GM19193 (cell line): ENCODE results near the gene CDK17.

Experiments used
- POLR2A ChIP-seq: IDR thresholded peaks from 4 replicates; pipeline ENCODE4 v1.6.1; 2011; ENCODE audit not compliant: insufficient read depth, insufficient read length; ENCODE audit errors: extremely low read depth

Gene CDK17

GRCh38 chr12:96371138-96371789, 29.0 kb downstream of the CDK17 start:
- no peak for TF ChIP-seq POLR2A

DNA sequence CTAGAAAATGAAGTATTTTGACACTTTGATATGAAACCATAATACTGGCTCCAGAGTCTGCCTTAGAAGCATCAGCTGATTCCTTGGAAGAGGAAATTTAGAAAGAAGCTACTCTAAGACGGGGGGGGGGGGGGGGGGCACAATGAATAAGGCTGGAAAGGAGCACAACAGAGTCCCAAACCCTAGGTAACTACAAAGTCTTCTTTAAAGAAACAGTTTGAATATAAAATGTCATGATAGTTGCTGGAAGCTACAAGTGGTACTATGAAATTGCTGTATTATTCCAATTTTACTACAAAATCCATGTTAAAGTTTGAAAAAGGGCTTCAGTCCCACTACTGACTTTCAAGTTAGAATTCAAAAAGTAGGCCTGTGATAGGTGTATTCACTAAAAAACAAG, 31.6 kb downstream of the CDK17 start:
- no peak for TF ChIP-seq POLR2A

DNA sequence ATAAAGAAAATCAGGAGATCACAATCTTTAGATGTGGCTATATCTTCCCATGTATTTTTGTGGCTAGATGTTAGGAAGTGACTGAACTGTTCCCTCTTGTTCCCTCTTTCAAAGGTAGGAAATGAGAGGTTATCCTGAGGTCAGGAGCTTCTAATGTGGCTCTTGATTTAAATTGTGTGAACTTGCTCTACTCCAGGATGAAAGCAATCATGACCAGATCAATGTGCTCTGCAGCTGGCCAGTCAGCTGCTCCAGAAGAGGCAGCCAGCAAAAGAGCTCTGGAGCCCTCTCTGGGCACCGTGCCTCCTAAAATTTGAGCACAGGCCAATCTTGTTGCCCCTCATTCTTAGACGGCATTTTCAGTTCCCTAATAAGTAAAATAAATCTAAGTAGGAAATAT, 32.0 kb downstream of the CDK17 start:
- TF ChIP-seq POLR2A: no peak

GRCh38 chr12:96366381-96366654, 33.9 kb downstream of the CDK17 start:
- TF ChIP-seq POLR2A: no peak

DNA sequence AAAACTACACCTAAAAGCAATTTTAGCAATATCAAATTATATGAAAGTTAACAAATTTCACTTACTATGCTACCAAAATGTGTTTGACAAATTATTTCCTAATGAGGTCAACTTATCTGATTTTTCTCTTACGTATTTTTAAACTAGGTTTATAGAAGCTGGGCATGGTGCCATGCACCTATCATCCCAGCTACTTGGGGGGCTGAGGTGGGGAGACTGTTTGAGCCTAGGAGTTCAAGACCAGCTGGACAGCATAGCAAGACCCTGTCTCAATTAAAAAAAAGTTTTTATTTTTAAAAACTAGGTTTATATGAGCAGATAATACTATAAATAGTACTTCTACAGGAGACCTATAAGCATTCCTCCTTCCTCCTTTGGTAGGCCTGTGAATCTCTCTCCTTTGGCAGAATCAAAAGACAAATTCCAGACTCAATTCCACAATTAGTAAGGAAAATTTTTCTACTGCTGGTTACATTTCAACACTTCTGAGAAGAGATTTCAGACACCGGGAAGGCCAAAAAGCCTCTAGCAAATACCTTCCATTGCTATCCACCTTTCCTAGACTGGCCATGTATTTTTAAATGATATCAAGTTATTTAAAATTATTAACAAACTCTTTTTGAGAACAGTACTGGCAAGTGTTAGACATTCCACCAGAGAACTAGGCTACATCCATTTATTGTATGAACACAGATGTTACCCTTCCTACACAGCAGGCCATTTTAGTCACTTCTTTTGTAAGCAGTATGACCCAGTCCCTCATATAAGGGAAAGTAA, 34.4 kb downstream of the CDK17 start:
- TF ChIP-seq POLR2A: no peak

- no peak for TF ChIP-seq POLR2A
Observed at GRCh38 chr12:96364092-96364700, 36.0 kb downstream of the CDK17 start.

- TF ChIP-seq POLR2A: no peak
Observed at GRCh38 chr12:96361074-96361473, 39.2 kb downstream of the CDK17 start.

GRCh38 chr12:96360550-96360949, 39.7 kb downstream of the CDK17 start:
- no peak for TF ChIP-seq POLR2A

- no peak for TF ChIP-seq POLR2A
Observed at GRCh38 chr12:96359328-96359727, 40.9 kb downstream of the CDK17 start.

GRCh38 chr12:96356831-96357230, 43.4 kb downstream of the CDK17 start:
- TF ChIP-seq POLR2A: no peak

GRCh38 chr12:96354844-96355534, 45.2 kb downstream of the CDK17 start:
- TF ChIP-seq POLR2A: no peak

DNA sequence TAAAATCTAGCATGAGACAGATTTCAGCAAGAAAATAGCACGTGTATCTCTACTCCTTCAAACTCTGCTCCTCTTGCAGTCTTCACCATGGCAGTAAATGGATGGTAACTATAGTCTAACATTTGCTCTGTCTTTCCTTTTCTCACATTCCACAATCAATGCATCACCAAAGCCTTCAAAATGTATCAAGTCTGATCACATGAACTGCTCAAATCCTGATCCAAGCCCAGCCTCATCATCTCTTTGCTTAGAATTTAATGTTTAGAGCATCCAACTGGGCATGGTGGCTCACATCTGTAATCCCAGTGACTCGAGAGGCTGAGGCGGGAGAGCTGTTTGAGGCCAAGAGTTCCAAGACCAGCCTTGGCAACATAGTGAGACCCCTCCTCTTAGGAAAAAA, 45.9 kb downstream of the CDK17 start:
- TF ChIP-seq POLR2A: no peak

GRCh38 chr12:96352161-96352835, 47.9 kb downstream of the CDK17 start:
- TF ChIP-seq POLR2A: no peak

DNA sequence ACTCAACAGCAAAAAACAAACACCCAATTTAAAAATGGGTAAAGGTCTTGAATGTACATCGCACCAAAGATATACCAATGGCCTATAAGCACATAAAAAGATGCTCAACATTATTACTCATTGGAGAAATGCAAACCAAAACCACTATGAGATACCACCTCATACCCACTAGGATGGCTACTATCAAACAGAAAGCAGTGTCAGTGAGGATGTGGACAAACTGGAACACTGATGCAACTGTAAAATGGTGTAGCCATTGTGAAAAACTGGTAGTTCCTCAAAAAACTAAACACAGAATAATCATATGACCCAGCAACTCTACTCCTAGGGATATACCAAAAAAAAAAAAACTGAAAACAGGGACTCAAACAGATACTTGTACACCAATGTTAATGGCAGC, 49.3 kb downstream of the CDK17 start:
- no peak for TF ChIP-seq POLR2A

DNA sequence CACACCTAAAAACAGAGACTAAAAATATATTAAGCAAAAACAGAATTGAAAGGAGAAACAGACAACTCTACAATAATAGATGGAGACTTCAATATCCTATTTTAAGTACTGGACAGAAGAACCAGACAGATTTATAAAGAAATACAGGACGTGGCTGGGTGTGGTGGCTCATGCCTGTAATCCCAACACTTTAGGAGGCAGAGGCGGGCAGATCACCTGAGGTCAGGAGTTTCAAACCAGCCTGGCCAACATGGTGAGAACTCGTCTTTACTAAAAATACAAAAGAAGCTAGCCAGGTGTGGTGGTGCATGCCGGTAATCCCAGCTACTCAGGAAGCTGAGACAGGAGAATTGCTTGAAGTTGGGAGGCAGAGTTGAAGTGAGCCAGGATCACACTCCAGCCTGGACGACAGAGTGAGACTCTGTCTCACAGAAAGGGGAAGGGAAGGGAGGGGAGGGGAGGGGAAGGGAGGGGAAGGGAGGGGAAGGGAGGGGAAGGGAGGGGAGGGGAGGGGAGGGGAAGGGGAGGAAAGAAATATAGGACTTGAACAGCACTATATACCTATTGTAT, 53.0 kb downstream of the CDK17 start:
- no peak for TF ChIP-seq POLR2A
